Lower leg skin (tissue), 4 donors: ENCODE data around the gene PODN. TPM values are rescaled to one million over a fixed set of nuclear protein-coding genes. Genes with fewer than 3 reads are reported as not detected.

Source experiments
- DNase-seq, 2 donors: peaks; one replicate each; pipeline ENCODE4 v3.0.0-alpha.2; 2019; ENCODE audit warnings: low spot score in 2 of 2
- H3K4me3 ChIP-seq: fragments of 200-600 bp; sonication (generic); 2 replicates; pipeline ENCODE4 v1.5.1; 2017; ENCODE audit warnings: mild to moderate bottlenecking, low read depth; ENCODE audit not compliant: poor library complexity, severe bottlenecking
- CTCF ChIP-seq, 3 donors: fragments of 450-650 bp; IDR thresholded peaks; one replicate each; pipeline ENCODE4 v1.5.1; 2016; ENCODE audit warnings: antibody characterized with exemption in 3 of 3, mild to moderate bottlenecking in 3 of 3, moderate library complexity in 2 of 3
- POLR2A ChIP-seq, 2 donors: fragments of 450-650 bp; IDR thresholded peaks; one replicate each; pipeline ENCODE4 v1.6.1; 2016 to 2017; ENCODE audit warnings: antibody characterized with exemption in 2 of 2, mild to moderate bottlenecking in 1 of 2, moderate library complexity in 1 of 2
- WGBS, 2 donors: methylation state at CpG; one replicate each; pipeline ENCODE4 v1.1.5; 2018; 5-methylcytosine and 5-hydroxymethylcytosine counted together
- intact Hi-C: fragments of 100-400 bp; cut with DNase I; formaldehyde crosslinking; loops from one replicate; pipeline ENCODE4 v1.15.0; 2023; ENCODE audit warnings: low total_unique reads
- total RNA-seq, 4 donors: library from RNA; depleted of rRNA; stranded (reverse); fragments of >200 nt; gene quantifications; one replicate each; pipeline ENCODE4 v1.1.0, GENCODE V29; 2016

Gene PODN
- total RNA-seq, 4 donors from 2014 or later: 11.3 to 58.8 (median 14.4) TPM

GRCh38 chr1:53085405-53085804, 23.4 kb downstream of the PODN start:
- H3K4me3 ChIP-seq: no peak overlapping the region
- DNase-seq: no peak
- WGBS, 2 donors: 84 to 92% methylated on average over 5 to 8 of the region's 8 CpGs
- no peak for TF ChIP-seq POLR2A (IDR thresholded peaks at IDR 0.05)
- TF ChIP-seq CTCF (IDR thresholded peaks at IDR 0.05): no peak
- intact Hi-C loops: no loop called here

DNA sequence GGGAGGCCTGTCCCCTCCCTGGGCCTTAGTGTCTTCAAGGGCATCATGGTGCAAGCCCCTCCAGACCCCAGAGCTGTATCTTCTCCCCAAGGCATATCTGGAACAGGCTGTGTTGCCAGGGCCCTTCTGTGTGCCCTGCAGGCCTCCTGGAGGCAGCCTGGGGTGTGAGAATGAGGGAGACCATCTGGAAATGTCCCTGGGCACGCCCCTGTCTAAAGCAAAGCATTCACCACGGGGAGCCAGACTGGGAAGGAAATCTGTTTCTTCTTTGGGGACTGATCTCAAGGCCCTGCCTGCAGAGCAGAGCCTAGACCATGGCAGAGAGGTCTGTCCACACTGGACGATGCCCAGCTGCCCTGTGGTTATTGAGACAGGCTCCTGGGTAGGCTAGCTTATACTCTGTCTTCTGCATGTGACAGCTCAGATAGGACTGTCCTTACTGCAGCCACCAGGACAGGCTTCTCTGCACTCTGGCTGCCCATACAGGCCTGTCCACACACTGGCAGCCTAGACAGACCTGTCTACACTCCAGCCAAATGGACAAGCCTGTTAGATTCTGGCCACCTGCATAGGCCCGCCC, 24.6 kb downstream of the PODN start:
- no peak for DNase-seq
- TF ChIP-seq POLR2A (IDR thresholded peaks at IDR 0.05) (no peak), CTCF (IDR thresholded peaks at IDR 0.05) (no peak)
- WGBS, 2 donors: 78 to 83% methylated on average over 4 of the region's 4 CpGs
- intact Hi-C loops: no loop called here
- no peak overlapping the region for H3K4me3 ChIP-seq

GRCh38 chr1:53087332-53088285, 25.6 kb downstream of the PODN start:
- DNase-seq: no peak
- TF ChIP-seq POLR2A (IDR thresholded peaks at IDR 0.05): no peak
- no peak for TF ChIP-seq CTCF (IDR thresholded peaks at IDR 0.05)
- no peak overlapping the region for H3K4me3 ChIP-seq
- intact Hi-C loops: no loop called here
- 77 to 85% methylated on average over 26 of the region's 27 CpGs for WGBS, 2 donors

DNA sequence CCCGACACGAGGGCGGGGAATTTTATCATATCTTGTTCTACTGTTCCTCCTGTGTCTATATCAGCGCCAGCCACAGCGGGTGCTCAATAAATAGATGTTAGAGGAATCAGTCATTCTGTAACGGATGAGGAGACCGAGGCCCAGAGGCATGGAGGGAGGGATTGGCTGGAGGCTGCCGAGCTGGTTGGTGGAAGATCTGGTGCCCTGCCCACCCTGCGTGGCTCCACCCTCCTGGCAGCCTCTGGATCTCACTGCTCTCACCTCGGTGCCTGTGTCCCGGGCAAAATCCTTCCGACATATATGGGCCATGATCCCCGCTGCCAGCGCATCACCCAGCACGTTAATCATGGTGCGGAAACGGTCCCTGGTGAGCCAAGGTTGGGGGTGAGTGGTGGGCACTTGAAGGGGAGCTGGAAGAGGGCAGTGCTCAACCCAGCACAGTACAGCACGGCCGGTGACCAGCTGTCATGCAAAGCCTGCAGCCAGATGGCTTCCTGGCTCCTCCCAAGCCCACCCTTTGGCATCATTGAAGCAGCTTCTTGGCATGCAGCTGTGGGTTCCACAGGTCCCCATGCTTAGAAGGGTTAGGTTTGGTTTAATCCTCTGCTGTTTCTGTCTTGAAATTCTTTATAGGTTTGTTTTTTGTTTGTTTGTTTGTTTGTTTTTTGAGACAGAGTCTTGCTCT, 26.7 kb downstream of the PODN start:
- H3K4me3 ChIP-seq: no peak overlapping the region
- TF ChIP-seq CTCF (IDR thresholded peaks at IDR 0.05) (no peak), POLR2A (IDR thresholded peaks at IDR 0.05) (no peak)
- no peak for DNase-seq
- 83 to 88% methylated on average over 19 of the region's 19 CpGs for WGBS, 2 donors
- intact Hi-C loops: no loop called here

- intact Hi-C loops: no loop called here
- TF ChIP-seq CTCF (IDR thresholded peaks at IDR 0.05) (peak in 1 of 3 donors; percentile 38), POLR2A (IDR thresholded peaks at IDR 0.05) (no peak)
- H3K4me3 ChIP-seq: no peak overlapping the region
- WGBS, 2 donors: 85 to 89% methylated on average over 11 of the region's 11 CpGs
- no peak for DNase-seq
Measured at GRCh38 chr1:53089478-53090226, 27.6 kb downstream of the PODN start.
